Stimulated activated CD8-positive, alpha-beta memory T cell treated with anti-CD3 and anti-CD28 coated beads, Interleukin-12 subunit alpha, Interleukin-12 subunit beta, amount 100 ng/mL, for 24 hours (primary cell): ENCODE results near the gene GRID2.

Experiments
- DNase-seq: peaks from one replicate; pipeline ENCODE4 v3.0.0-alpha.2; 2020; ENCODE audit errors: extremely low read depth

GRID2 gene

GRCh38 chr4:93809773-93810172 lies 1506.0 kb downstream of the GRID2 start:
- no peak for DNase-seq

DNA sequence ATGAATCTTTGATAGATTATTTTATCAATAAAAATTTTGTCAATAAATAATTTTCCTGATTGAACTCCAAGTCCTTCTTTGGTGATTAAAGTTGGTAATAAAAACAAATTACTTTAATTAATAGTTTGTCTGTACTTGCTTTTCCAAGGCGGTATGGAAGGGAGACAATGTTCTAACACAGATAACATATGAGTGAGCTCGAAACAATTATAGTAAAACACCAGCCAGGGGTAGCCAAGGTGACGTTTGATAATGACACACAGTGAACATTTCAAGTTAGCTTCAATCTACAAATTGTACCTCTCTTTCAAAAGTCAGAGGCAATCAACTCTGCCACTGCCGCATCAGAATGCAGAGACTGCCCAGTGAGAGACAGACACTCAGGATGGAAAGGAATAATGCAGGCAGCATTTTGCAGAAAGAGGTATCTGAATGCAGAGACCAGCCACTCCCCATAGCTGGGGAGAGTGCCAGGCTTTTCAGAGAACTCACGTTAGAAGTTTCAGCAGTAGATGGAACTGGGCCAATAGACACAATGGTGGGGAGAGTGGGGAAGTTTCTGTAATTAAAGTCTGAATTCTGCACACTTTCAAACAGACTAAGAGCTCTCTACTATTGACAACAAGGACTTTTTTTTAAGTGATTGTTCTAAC lies 1506.7 kb downstream of the GRID2 start:
- no peak for DNase-seq

DNA sequence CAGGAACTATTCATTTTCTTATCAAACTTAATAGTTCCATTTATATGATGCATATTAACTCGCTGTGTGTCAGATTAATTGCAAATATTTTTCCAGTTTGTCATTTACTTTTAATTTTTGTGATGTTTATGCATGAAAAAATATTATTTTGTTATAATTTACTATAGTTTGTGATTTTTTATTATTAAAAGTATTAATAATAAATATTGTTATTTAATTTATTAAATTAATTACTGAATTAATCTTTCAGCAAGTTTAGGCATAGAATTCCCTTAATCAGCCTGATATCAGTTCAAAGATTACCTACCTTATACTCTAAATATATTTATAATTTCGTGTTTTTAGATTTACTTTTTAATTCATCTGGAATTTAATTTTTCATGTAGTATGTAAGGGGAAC lies 1509.3 kb downstream of the GRID2 start:
- no peak for DNase-seq

DNA sequence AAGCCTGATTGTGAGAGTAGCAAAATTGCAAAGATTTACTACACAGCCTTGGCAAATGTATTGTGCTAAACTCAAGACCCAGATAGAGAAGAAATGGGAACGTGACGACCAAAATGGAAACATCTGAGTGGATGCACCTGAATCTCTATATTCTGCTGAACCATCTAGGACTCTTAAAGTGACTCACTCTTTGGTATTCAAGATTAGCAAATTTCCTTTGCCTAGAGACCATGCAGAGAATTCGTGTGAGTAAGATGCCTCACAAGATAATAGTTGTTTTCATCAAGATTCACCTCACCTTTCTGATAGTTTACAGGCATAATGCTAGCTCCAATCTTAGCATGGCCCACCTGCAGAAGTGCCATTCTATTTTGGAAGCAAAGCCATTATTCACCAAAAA lies 1510.4 kb downstream of the GRID2 start:
- no peak for DNase-seq

GRCh38 chr4:93814722-93815121 lies 1511.0 kb downstream of the GRID2 start:
- DNase-seq: no peak
